GM19023 (cell line): ENCODE results near the gene PRM3.

Source experiments
- ATAC-seq: cut with Tn5 transposase; IDR thresholded peaks from one replicate; pipeline ENCODE4 v1.9.1; 2021; ENCODE audit warnings: mild to moderate bottlenecking, moderate library complexity; ENCODE audit not compliant: unreplicated experiment

PRM3 gene

GRCh38 chr16:11283820-11284248 is 10.4 kb upstream of the PRM3 start:
- no peak for ATAC-seq

GRCh38 chr16:11280616-11281522 is 7.4 kb upstream of the PRM3 start, which contains the start of gene PRM1:
PRM1 (minus strand) TSS chr16:11281330; CDS start chr16:11281238, 92 bp downstream.
- ATAC-seq = no peak

GRCh38 chr16:11278681-11279628 is 5.5 kb upstream of the PRM3 start:
- no peak for ATAC-seq

GRCh38 chr16:11277607-11278337 is 4.3 kb upstream of the PRM3 start:
- no peak for ATAC-seq

- ATAC-seq = no peak
These were observed 3.6 kb upstream of the PRM3 start for GRCh38 chr16:11276896-11277593.

- ATAC-seq = no peak
These were observed 2.9 kb upstream of the PRM3 start, which contains the start of gene PRM2 for GRCh38 chr16:11276143-11276895. PRM2 (minus strand) TSS chr16:11276480; CDS start chr16:11276370, 110 bp downstream.

- ATAC-seq = no peak
These were observed 1.5 kb upstream of the PRM3 start for GRCh38 chr16:11274964-11275363.

- ATAC-seq = no peak
These were observed 394 bp upstream of the PRM3 start for GRCh38 chr16:11273721-11274324.

GRCh38 chr16:11272484-11272883 is 945 bp downstream of the PRM3 start:
- ATAC-seq = no peak

GRCh38 chr16:11271610-11272009 is 1.8 kb downstream of the PRM3 start:
- no peak for ATAC-seq

GRCh38 chr16:11270602-11271162 is 2.7 kb downstream of the PRM3 start:
- no peak for ATAC-seq

- ATAC-seq = no peak
These were observed 4.5 kb downstream of the PRM3 start, which contains the start of gene TNP2 for GRCh38 chr16:11268921-11269375. TNP2 (minus strand) TSS chr16:11269325; CDS start chr16:11269262, 63 bp downstream.

GRCh38 chr16:11265124-11265523 is 8.3 kb downstream of the PRM3 start:
- no peak for ATAC-seq

- ATAC-seq = no peak
These were observed 9.1 kb downstream of the PRM3 start for GRCh38 chr16:11264155-11264832.

GRCh38 chr16:11263737-11264136 is 9.7 kb downstream of the PRM3 start:
- ATAC-seq = no peak

- ATAC-seq = no peak
These were observed 10.5 kb downstream of the PRM3 start for GRCh38 chr16:11262915-11263314.

GRCh38 chr16:11260596-11260966 is 12.8 kb downstream of the PRM3 start:
- no peak for ATAC-seq
